ENCODE results near the gene NLRP10.

Gene NLRP10

DNA sequence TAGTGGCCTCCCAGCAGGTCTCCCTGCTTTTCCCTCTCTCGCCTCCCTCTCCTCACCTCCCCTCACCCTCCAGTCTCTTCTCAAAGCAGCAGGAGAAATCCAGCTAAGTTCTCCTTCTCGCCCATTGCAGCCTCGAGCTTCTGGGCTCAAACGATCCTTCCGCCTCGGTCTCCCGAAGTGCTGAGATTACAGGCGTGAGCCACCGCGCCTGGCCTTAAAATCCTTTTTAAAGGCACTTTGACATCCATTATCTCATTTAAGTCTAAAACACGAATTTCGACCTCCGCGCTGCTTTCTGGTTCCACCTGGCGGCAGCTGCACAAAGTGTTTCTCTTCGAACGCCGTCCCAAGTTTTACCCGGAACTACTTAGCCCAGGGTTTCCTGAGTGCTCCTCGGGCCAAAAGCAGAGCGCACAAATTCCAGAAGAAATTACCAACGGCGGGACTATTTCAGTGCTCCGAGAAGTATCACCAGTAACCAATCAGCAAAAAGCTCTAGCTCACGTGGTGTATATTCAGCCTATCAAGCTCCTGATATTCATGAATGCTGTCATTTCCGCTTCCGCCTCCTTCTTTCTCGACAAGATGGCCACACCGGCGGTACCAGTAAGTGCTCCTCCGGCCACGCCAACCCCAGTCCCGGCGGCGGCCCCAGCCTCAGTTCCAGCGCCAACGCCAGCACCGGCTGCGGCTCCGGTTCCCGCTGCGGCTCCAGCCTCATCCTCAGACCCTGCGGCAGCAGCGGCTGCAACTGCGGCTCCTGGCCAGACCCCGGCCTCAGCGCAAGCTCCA, 21.7 kb upstream of the NLRP10 start, which contains the start of gene EIF3F:
EIF3F (plus strand) TSS at position 570 of the 792 bp plus-strand sequence; CDS start at position 586, 16 bp downstream.
- Histone ChIP-seq H3K79me2 (peaks cover 9% of the 10 kb centered on the region), H3K4me2 (ENCODE audit: low read length) (peak within 1 kb of the TSS; percentile 75), H3K9ac (no peak within 1 kb of the TSS), H3K9me3 (ENCODE audit: control insufficient read depth, low read length) (no peaks in the 10 kb centered on the region), H3K36me3 (ENCODE audit: control insufficient read depth, insufficient read depth, low read length) (no peaks in the 10 kb centered on the region), H2AFZ (peak within 1 kb of the TSS; percentile 93), H3K27me3 (ENCODE audit: control insufficient read depth, insufficient read depth, low read length) (no peaks in the 10 kb centered on the region), H3K4me1 (peaks cover 8% of the 10 kb centered on the region), H3K4me3 (ENCODE audit: low read depth, low read length) (peak within 1 kb of the TSS; percentile 73), H3K27ac (peak within 1 kb of the TSS; percentile 29)
- peak; percentile 80 for TF ChIP-seq CTCF (IDR thresholded peaks at IDR 0.05)

DNA sequence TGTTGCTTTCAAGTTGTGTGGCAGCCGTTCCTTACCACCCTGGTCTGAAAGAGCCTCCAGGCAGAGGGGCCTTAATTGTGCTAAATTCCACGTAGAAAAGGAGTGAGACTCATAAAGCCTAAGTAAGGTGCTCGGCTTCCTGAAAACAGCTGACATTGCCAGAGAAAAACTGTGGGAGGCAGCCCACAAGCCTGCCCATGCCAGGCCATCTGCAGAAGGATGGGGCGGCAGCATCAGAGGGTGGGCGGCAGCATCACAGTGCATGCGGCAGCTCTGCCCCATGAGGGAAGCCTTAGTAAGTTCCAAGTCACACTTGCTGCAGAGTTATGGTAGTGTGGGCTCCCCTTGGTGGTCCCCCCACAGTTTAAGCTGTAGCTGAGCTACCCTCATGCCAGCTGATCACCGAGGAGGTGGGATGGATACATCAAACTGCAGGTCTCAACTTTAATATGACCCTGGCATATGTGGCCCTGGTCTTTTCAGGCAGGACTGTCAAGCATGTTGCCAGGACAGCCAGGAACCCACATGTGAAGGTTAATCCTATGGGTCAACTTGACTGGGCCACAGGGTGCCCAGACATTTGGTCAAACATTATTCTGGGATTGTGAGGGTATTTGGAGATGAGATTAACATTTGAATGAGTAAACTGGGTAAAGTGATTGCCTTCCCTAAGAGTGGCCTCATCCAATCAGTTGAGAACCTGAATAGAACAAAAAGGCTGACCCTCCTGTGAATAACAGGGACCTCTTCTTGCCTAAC, 18.8 kb upstream of the NLRP10 start:
- Histone ChIP-seq H3K4me1 (peaks cover 7% of the 10 kb centered on the region), H3K4me2 (ENCODE audit: low read length) (no peak overlapping the region), H3K9me3 (ENCODE audit: control insufficient read depth, low read length) (no peaks in the 10 kb centered on the region), H3K9ac (no peak overlapping the region), H3K27ac (no peak overlapping the region), H3K36me3 (ENCODE audit: control insufficient read depth, insufficient read depth, low read length) (no peaks in the 10 kb centered on the region), H3K27me3 (ENCODE audit: control insufficient read depth, insufficient read depth, low read length) (no peaks in the 10 kb centered on the region), H2AFZ (no peak overlapping the region), H3K79me2 (peaks cover 9% of the 10 kb centered on the region), H3K4me3 (ENCODE audit: low read depth, low read length) (no peak overlapping the region)
- no peak for TF ChIP-seq CTCF (IDR thresholded peaks at IDR 0.05)

- Histone ChIP-seq H3K4me3 (ENCODE audit: low read depth, low read length) (no peak overlapping the region), H3K36me3 (ENCODE audit: control insufficient read depth, insufficient read depth, low read length) (no peaks in the 10 kb centered on the region), H3K9ac (no peak overlapping the region), H3K4me2 (ENCODE audit: low read length) (no peak overlapping the region), H3K79me2 (peaks cover 5% of the 10 kb centered on the region), H3K27me3 (ENCODE audit: control insufficient read depth, insufficient read depth, low read length) (no peaks in the 10 kb centered on the region), H3K27ac (no peak overlapping the region), H3K4me1 (no peaks in the 10 kb centered on the region), H3K9me3 (ENCODE audit: control insufficient read depth, low read length) (no peaks in the 10 kb centered on the region), H2AFZ (no peak overlapping the region)
- TF ChIP-seq CTCF (IDR thresholded peaks at IDR 0.05), result no peak
Measured at GRCh38 chr11:7982582-7983119, 17.4 kb upstream of the NLRP10 start.

DNA sequence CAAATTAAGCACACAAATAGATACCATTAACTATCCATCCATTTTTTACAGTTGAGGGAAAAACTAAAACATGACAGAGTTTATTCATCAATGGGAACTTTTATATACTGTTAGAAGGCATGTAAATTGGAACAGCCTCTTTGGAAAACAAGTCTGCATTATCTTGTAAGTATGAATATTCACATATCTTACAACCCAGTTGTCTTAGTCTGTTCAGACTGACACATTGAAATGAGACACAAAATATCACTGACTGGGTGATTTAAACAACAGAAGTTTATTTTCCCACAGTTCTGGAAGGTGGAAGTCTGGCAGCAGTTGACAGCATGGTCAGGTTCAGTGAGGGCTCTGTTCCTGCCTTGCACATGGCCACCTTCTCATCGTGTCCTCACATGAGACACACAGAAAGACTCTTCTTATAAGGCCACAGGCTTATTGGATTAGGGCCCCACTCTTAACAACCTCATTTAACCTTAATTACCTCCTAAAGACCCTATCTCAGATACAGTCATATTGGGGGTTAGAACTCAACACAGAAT, 16.4 kb upstream of the NLRP10 start:
- H3K4me2 ChIP-seq (ENCODE audit: low read length), result no peak overlapping the region
- no peaks in the 10 kb centered on the region for H3K9me3 ChIP-seq (ENCODE audit: control insufficient read depth, low read length)
- H2AFZ ChIP-seq, result no peak overlapping the region
- peaks cover under 1% of the 10 kb centered on the region for H3K79me2 ChIP-seq
- no peaks in the 10 kb centered on the region for H3K36me3 ChIP-seq (ENCODE audit: control insufficient read depth, insufficient read depth, low read length)
- no peak overlapping the region for H3K27ac ChIP-seq
- no peak for TF ChIP-seq CTCF (IDR thresholded peaks at IDR 0.05)
- no peaks in the 10 kb centered on the region for H3K27me3 ChIP-seq (ENCODE audit: control insufficient read depth, insufficient read depth, low read length)
- no peak overlapping the region for H3K4me3 ChIP-seq (ENCODE audit: low read depth, low read length)
- H3K4me1 ChIP-seq, result no peaks in the 10 kb centered on the region
- H3K9ac ChIP-seq, result no peak overlapping the region

Data from parathyroid adenoma (tissue), 2 donors.